NCI-H345 (cell line): ENCODE data around the gene CHCHD6.

Experiments
- DNase-seq: peaks from one replicate; lab custom pipeline; 2025; lab: John Stamatoyannopoulos, UW

CHCHD6 gene

DNA sequence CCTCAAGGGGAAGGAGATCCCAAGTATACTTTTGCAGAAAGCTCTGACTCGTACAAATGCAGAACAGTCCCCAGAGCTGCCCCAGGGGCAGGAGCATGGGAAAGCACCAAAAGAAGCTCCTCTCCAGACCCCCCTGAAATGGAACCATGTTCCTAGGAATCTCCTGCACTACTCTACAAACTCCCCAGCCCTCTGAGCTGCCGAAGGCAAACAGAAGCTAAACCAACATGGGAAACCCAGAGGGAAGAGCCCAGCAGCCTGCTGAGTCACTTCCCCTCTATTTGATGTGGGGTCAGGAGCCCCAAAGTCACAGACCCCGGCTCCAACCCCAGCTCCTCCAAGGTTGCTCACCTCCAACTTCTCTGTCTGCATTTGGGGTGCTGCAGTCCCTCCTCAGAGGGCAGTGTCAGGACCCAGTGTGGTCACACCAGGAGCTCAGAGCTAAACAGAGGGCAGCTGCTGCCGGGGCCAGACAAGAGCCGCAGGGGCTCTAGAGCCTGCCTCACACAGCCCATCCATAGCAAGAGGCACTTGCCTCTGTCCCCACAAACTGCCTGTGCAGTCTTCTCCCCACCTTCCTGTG lies 275.1 kb downstream of the CHCHD6 start:
- DNase-seq = no peak

DNA sequence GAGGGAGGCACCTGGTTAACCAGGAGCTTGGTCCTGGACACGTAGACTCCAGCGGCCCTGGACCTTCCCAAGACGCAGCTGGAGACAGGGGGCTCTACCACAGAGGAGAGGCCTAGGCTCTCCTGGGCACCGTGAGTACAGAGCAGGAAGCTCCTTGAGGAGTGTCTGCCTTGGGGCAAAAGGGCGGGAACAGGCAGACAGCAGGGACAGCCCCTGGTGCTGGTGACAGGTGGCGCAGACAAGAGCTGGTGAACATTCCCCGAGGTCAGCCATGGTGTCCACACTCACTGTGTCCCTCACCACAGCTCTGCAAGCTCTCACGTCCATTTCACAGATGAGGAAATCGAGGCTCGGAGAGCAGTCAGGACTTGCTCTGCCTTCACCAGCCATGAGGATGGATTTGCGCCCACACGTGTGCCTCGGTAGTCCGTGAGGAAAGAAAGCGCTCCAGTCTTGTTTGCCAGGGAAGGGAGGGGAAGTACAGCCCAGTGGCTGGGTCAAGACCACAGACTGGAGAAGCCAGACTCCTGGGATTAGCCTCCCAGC lies 276.3 kb downstream of the CHCHD6 start:
- no peak for DNase-seq

DNA sequence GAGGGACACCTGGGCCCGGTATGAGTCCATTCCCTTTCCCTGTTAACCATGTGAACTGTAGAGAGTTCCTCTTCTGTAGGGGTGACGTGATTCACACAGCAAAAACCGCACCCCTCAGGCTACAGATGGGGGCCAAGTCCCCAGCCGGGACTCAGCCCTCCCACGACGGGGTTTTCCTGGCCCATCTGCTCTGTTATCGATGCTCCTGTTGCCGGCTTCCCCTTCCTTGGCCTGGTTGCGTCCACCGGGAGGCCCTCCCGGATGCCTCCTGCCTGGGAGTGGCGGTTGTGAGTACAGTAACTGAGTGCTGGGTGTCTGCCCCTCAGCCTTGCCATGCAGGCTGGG lies 278.1 kb downstream of the CHCHD6 start:
- DNase-seq = no peak

DNA sequence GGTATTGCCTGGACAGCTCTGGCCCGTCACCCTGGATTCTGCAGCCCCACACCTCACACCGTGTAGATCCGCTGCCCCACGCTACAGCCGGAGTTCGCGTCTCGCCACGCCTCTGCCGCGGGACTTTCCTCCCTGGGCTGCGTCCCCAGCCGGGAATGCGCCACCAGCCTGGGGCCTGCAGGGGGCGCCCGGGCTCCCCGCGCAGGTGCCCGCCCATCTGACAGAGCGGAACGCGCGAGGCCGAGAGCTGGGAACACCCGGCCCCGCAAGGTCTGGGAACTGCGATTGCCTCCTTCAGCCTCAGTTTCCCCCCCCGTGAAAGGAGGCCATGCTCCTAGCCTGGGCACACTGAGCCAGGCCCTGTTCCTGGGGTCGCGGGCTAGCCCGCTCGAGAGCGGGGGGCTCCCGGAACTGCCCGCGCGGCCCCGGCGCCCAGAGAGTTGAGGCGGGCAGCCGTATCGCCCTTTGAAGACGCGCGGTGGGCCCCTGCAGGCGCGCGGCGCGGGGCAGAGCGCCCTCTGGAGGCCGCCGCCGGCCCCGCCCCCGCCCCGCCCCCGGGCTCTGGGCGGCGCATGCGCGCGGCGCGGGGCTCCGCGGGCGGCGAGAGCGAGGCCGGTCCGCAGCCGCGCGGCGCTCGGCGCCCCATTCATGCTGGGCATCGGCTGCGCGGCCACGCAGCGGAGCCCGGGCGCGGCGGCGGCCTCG lies 278.6 kb downstream of the CHCHD6 start, which contains the start of gene PLXNA1:
Gene PLXNA1 (plus strand): TSS at position 645 of the 705 bp plus-strand sequence. CDS start 5,479 bp downstream, outside the sequence.
- DNase-seq = peak; percentile 52

- DNase-seq = no peak
Observed at GRCh38 chr3:126983276-126983652, 279.2 kb downstream of the CHCHD6 start.

- DNase-seq = peak; percentile 25
Observed at GRCh38 chr3:126983653-126984390, 279.8 kb downstream of the CHCHD6 start.

DNA sequence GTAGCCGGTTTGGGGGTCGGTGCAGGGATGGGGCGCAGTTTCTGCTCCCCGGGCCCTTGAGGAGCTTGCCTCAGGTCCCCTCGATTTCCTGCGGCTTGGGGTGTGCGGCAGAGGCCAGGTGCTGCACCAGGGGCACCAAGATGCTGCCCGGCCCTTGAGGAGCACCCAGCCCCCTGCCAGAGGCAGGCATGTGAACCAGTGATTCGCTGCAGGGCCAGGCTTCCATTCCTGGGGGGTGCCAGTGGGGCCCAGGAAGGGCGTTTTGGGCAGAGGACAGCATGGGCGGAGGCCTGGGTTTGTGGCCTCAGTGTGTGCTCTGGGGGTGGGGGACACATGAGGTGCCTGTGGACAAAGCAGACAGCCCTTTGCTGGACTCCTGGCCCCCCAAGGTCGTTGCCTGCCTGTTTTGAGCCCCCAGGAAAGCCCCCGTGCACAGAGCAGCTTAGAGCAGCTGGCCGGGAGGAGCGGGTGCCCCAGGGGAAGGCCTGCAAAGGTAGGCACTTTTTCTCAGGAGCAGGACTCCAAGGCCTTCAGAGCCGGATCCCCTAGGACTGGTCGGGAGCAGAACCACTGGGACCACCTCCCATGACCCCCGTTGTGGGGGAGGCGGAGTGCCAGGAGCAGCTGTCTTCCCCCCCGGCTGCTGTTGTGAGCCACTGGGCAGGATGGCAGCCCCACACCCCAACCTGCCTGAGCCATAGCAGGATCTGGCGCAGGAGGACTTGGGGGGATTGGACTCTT lies 280.5 kb downstream of the CHCHD6 start:
- DNase-seq = no peak

DNA sequence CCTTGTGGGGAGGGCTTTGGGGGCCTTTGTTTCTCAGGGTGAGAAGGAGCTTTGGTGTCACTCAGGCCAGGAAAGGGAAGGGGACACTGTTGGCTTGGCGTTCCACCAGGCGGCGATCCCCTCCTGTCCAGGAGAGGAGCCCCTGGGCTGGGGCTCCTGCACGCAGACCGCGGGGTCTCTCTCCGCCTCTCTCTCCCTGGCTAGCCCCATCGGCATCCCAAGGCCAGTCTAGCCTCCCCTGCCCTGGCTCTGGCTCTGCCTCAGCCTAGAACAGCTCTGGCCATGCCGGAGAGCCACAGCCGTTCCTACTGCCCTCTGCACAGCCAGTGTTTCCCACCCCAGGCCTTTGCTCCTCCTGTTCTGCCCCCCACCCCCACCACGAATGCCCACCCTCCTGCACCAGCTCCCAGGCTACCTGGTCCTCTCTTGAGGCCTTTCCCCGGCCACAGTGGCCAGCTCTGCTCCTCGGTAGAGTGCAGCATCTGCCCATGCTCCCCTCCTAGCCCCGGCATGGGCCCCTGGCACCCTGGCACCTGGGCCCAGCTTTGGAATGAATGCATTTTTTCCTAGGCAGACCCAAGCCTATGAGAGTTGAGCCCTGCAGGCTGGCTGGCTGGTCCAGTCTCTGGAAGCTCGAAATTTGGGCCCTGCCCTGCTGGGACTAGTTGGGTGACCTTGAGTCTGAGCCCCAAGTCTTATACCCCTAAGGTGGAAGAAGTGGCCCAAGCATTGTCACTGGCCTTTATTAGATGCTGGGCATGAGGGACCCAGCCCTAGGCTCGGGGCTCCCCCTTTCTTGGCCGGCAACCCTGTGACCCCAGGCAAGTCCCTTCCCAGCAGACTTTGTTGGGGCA lies 281.3 kb downstream of the CHCHD6 start:
- DNase-seq = no peak

DNA sequence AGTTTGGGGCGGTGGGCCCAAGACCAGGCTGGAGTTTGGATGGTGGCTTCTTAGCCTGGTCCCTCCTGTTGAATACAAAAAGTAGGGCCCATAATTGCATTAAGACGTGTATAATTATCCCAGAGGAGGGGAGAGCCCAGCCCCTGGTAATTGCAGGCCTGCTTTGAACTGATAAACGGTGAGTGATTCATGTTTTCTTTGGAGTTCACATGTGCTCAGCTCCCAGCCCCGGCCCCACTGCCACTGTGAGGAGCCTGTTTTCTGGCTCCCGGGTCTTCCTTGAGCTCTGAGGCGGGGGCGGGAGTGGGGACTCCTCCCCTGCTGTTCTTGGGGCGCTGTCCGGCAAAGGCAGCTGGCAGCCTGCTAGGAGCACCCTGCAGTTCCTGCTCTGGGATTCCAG lies 282.0 kb downstream of the CHCHD6 start:
- no peak for DNase-seq

DNA sequence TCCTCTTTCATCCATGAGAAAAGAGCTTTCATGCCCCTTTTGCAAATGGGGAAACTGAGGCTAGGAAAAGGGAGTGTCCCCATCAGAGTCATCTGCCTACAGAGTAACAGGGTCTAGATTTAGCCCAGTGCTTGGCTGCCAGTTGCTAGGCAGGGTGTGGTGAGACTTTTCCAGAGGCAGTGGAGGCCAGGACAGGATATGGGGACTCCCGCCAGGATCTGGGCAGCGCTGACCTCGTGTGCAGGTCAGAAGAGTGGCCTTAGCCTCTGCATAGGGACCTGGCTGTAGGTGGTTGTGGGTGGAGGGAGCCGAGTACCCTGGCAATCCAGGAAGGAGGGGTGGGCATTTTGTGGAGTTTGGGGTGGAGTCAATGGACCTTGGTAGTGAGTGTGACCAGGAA lies 283.1 kb downstream of the CHCHD6 start:
- DNase-seq = no peak

DNA sequence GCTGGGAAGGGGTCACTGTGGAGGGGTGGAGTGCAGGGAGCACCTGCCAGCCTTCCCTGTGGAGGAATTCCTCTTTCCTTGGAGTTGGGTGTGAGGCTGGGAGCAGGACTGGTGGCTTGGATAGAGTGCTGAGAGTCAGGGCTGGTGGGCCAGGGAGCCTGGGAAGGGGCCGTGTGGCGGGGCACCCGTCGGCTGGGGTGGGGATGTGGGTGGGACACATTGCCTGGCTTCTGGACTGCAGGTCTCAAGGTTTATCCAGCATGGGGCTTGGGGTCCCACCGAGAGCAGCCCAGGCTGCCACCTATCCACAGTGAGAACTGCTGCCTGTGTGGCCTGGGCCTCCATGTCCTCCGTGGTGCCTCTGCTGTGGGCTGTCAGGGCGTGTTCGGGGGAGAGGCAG lies 283.6 kb downstream of the CHCHD6 start:
- no peak for DNase-seq

DNA sequence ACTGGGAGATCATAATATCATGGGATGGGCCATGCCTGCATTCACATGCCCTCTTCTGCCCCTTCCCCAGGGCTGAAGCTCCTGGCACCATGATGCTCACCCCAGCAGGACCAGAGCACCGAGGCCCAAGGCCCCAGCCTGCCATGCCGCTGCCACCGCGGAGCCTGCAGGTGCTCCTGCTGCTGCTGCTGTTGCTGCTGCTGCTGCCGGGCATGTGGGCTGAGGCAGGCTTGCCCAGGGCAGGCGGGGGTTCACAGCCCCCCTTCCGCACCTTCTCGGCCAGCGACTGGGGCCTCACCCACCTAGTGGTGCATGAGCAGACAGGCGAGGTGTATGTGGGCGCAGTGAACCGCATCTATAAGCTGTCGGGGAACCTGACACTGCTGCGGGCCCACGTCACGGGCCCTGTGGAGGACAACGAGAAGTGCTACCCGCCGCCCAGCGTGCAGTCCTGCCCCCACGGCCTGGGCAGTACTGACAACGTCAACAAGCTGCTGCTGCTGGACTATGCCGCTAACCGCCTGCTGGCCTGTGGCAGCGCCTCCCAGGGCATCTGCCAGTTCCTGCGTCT lies 284.5 kb downstream of the CHCHD6 start:
- DNase-seq = no peak

- no peak for DNase-seq
Observed at GRCh38 chr3:126989316-126990023, 285.4 kb downstream of the CHCHD6 start.

GRCh38 chr3:126990024-126990700 lies 286.1 kb downstream of the CHCHD6 start:
- DNase-seq = no peak

DNA sequence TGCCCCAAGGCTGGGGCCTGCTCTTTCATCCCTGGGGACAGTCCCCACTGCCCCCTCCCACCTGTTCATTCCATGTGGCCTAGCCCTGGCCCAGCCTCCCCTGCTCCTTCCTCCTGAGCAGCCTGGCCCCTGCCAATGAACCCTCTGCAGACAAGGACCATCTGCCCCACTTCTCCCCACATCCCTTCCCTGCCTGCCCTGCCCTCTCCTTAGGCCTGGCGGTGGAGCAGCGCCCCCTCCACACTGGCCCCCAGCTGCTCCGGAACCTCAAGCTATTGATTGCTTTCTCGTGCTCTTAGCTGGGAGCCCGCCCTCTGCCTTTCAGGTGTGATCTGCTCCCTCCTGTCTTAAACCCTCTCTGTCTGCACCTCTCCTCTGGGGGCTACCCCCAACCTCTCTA lies 286.9 kb downstream of the CHCHD6 start:
- no peak for DNase-seq

DNA sequence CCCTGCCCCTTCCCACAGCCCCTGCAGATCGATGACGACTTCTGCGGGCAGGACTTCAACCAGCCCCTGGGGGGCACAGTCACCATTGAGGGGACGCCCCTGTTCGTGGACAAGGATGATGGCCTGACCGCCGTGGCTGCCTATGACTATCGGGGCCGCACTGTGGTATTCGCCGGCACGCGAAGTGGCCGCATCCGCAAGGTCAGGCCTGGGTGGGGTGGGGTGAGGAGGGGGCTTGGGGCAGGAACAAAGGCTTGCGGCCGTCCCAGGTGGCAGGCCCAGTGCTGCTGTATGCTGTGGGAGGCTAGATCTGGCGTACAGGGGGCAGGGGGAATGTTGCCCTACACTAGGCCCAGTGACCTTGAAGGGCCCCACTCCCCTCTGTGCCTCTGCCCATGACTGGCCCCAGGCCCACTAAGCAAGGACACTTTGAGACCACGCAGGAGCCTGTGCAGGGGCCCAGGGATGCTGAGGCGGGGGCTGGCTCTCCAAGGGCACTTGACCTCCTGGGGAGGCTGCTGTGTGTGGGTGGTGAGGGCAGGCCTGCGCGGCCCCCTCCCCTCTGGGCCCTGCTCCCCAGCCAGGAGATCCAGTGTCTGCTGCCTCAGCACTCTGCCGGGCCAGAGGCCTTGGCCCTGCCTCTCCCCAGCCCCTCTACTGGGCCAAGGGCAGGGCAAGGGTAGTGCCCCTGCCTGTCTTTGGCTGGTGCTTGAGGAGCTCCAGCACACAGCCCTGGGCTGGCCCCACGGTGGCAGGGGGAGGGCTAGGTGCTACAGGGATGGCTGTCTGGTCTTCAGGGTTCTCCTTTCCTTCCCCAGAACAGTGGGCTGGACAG lies 287.5 kb downstream of the CHCHD6 start:
- DNase-seq = no peak

GRCh38 chr3:126992216-126992615 lies 288.2 kb downstream of the CHCHD6 start:
- DNase-seq = no peak

DNA sequence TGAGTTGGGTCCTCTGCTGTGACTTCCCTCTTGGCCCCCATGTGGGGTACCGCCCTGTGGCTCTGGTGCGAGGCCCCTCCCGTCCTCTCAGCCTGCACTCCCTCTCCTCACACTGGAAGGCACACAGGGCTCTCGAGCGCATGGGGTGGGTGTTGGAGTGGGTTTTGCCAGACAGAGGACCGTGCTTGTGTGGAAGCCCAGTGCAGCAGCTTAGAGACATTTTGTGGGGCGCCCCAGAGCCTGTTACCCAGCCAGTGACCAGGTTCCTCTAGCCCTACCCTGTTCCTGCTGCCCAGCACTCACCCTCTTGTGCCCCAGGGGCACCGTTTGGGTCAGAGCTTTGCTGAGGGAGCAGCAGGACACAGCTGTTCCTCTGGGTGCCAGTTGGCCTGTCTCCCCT lies 288.7 kb downstream of the CHCHD6 start:
- no peak for DNase-seq

- DNase-seq = no peak
Observed at GRCh38 chr3:126993436-126993835, 289.4 kb downstream of the CHCHD6 start.
